Mesendoderm (in vitro differentiated cells): Measurements from ENCODE around the gene CLPX.

Source experiments
- DNase-seq: peaks from one replicate; pipeline ENCODE4 v3.0.0; 2013
- H2AK5ac ChIP-seq: 2 replicates; pipeline ENCODE4 v1.6.1; 2013; ENCODE audit warnings: low read length, inconsistent platforms
- H2BK120ac ChIP-seq: 2 replicates; pipeline ENCODE4 v1.6.1; 2013; ENCODE audit warnings: low read depth, mild to moderate bottlenecking, low read length, moderate library complexity, mixed read lengths
- H2BK15ac ChIP-seq: replicated peaks from 2 replicates; pipeline ENCODE4 v1.6.1; 2013; ENCODE audit warnings: low read depth, mild to moderate bottlenecking, moderate library complexity
- H2BK5ac ChIP-seq: 2 replicates; pipeline ENCODE4 v1.6.1; 2013; ENCODE audit warnings: low read length, inconsistent platforms
- H3K18ac ChIP-seq: 2 replicates; pipeline ENCODE4 v1.6.1; 2013; ENCODE audit warnings: mild to moderate bottlenecking, low read length, mixed read lengths
- H3K23ac ChIP-seq: one replicate; pipeline ENCODE4 v1.6.1; 2013; ENCODE audit warnings: low read length
- H3K27ac ChIP-seq: 2 replicates; pipeline ENCODE4 v1.5.1; 2013; ENCODE audit warnings: low read depth, mild to moderate bottlenecking, inconsistent platforms, low read length, moderate library complexity
- H3K27me3 ChIP-seq: 2 replicates; pipeline ENCODE4 v1.6.1; 2013; ENCODE audit warnings: low read length, control low read depth, mild to moderate bottlenecking, inconsistent platforms; ENCODE audit not compliant: insufficient read depth, poor library complexity
- H3K36me3 ChIP-seq: 2 replicates; pipeline ENCODE4 v1.6.1; 2013; ENCODE audit warnings: low read length, inconsistent platforms; ENCODE audit not compliant: control insufficient read depth, insufficient read depth
- H3K4ac ChIP-seq: one replicate; pipeline ENCODE4 v1.6.1; 2013; ENCODE audit warnings: low read depth, mild to moderate bottlenecking, low read length, moderate library complexity
- H3K4me1 ChIP-seq: 2 replicates; pipeline ENCODE4 v1.6.1; 2013; ENCODE audit warnings: low read depth, low read length, inconsistent platforms; ENCODE audit not compliant: control insufficient read depth
- H3K4me2 ChIP-seq: 2 replicates; pipeline ENCODE4 v1.6.1; 2013; ENCODE audit warnings: low read length
- H3K4me3 ChIP-seq: 2 replicates; pipeline ENCODE4 v1.5.1; 2013; ENCODE audit warnings: mild to moderate bottlenecking, low read length
- H3K56ac ChIP-seq: one replicate; pipeline ENCODE4 v1.6.1; 2013; ENCODE audit warnings: low read length
- H3K79me1 ChIP-seq: 2 replicates; pipeline ENCODE4 v1.6.1; 2013; ENCODE audit warnings: low read length, inconsistent platforms
- H3K79me2 ChIP-seq: 2 replicates; pipeline ENCODE4 v1.6.1; 2013; ENCODE audit warnings: mild to moderate bottlenecking, low read length; ENCODE audit not compliant: control insufficient read depth, insufficient read depth
- H3K9ac ChIP-seq: 2 replicates; pipeline ENCODE4 v1.6.1; 2013; ENCODE audit warnings: low read length, inconsistent platforms
- H4K5ac ChIP-seq: one replicate; pipeline ENCODE4 v1.6.1; 2013; ENCODE audit warnings: low read length
- H4K8ac ChIP-seq: one replicate; pipeline ENCODE4 v1.6.1; 2013; ENCODE audit warnings: low read depth, mild to moderate bottlenecking, control low read depth, low read length, moderate library complexity
- WGBS: extraction: QIAGEN DNeasy Blood & Tissue Kit; methylation state at CpG from one replicate; pipeline ENCODE4 v1.1.7; 2013; ENCODE audit warnings: low lambda C conversion rate, missing lambda C conversion rate; ENCODE audit not compliant: insufficient coverage; ENCODE audit errors: extremely low coverage; 5-methylcytosine and 5-hydroxymethylcytosine counted together

Gene CLPX

GRCh38 chr15:65177901-65178300, 7.2 kb downstream of the CLPX start:
- Histone ChIP-seq H3K36me3 (no peaks in the 10 kb centered on the region), H2AK5ac (no peak overlapping the region), H3K4me1 (no peaks in the 10 kb centered on the region), H2BK120ac (no peak overlapping the region), H2BK5ac (no peak overlapping the region), H3K9ac (no peak overlapping the region), H3K27ac (no peak overlapping the region), H2BK15ac (no peak overlapping the region), H3K79me1 (peaks cover 3% of the 10 kb centered on the region), H3K4me2 (no peak overlapping the region), H3K4ac (no peak overlapping the region), H3K79me2 (peaks cover 5% of the 10 kb centered on the region), H3K18ac (no peak overlapping the region), H4K8ac (no peak overlapping the region), H4K5ac (no peak overlapping the region), H3K4me3 (no peak overlapping the region), H3K56ac (no peak overlapping the region), H3K23ac (no peak overlapping the region), H3K27me3 (no peaks in the 10 kb centered on the region)
- DNase-seq: no peak
- no CpG with 5 or more reads among the region's 1 CpG for WGBS

- Histone ChIP-seq H3K36me3 (no peaks in the 10 kb centered on the region), H3K4me2 (no peak overlapping the region), H4K5ac (no peak overlapping the region), H3K4me1 (no peaks in the 10 kb centered on the region), H3K23ac (no peak overlapping the region), H3K4ac (no peak overlapping the region), H2BK5ac (no peak overlapping the region), H3K4me3 (no peak overlapping the region), H3K27ac (no peak overlapping the region), H3K27me3 (no peaks in the 10 kb centered on the region), H3K18ac (no peak overlapping the region), H3K79me1 (peaks cover 1% of the 10 kb centered on the region), H3K9ac (no peak overlapping the region), H3K79me2 (no peaks in the 10 kb centered on the region), H3K56ac (no peak overlapping the region), H2BK15ac (no peak overlapping the region), H2AK5ac (no peak overlapping the region), H4K8ac (no peak overlapping the region), H2BK120ac (no peak overlapping the region)
- no peak for DNase-seq
These were observed 9.1 kb downstream of the CLPX start for GRCh38 chr15:65176056-65176455.

- no peak overlapping the region for H3K23ac ChIP-seq
- H3K4me2 ChIP-seq: no peak overlapping the region
- H2BK120ac ChIP-seq: no peak overlapping the region
- no peaks in the 10 kb centered on the region for H3K79me2 ChIP-seq
- H3K9ac ChIP-seq: no peak overlapping the region
- no peaks in the 10 kb centered on the region for H3K4me1 ChIP-seq
- H3K27me3 ChIP-seq: no peaks in the 10 kb centered on the region
- H3K36me3 ChIP-seq: no peaks in the 10 kb centered on the region
- H3K79me1 ChIP-seq: peaks cover 1% of the 10 kb centered on the region
- H3K4ac ChIP-seq: no peak overlapping the region
- H3K18ac ChIP-seq: no peak overlapping the region
- H2BK5ac ChIP-seq: no peak overlapping the region
- no peak overlapping the region for H4K5ac ChIP-seq
- DNase-seq: no peak
- no peak overlapping the region for H4K8ac ChIP-seq
- H2BK15ac ChIP-seq: no peak overlapping the region
- no CpG with 5 or more reads among the region's 5 CpGs for WGBS
- H3K56ac ChIP-seq: no peak overlapping the region
- no peak overlapping the region for H2AK5ac ChIP-seq
- no peak overlapping the region for H3K4me3 ChIP-seq
- no peak overlapping the region for H3K27ac ChIP-seq
These were observed 9.6 kb downstream of the CLPX start for GRCh38 chr15:65175511-65175910.

GRCh38 chr15:65174509-65174908, 10.6 kb downstream of the CLPX start:
- Histone ChIP-seq H2BK5ac (no peak overlapping the region), H3K27me3 (no peaks in the 10 kb centered on the region), H2BK120ac (no peak overlapping the region), H3K4me1 (no peaks in the 10 kb centered on the region), H4K8ac (no peak overlapping the region), H3K56ac (no peak overlapping the region), H3K9ac (no peak overlapping the region), H3K18ac (no peak overlapping the region), H3K4me3 (no peak overlapping the region), H2BK15ac (no peak overlapping the region), H3K27ac (no peak overlapping the region), H3K4ac (no peak overlapping the region), H2AK5ac (no peak overlapping the region), H3K36me3 (no peaks in the 10 kb centered on the region), H3K79me1 (peaks cover 1% of the 10 kb centered on the region), H3K23ac (no peak overlapping the region), H3K79me2 (no peaks in the 10 kb centered on the region), H3K4me2 (no peak overlapping the region), H4K5ac (no peak overlapping the region)
- no peak for DNase-seq
- WGBS: no CpG with 5 or more reads among the region's 5 CpGs

- Histone ChIP-seq H3K23ac (no peak overlapping the region), H3K18ac (no peak overlapping the region), H3K36me3 (no peaks in the 10 kb centered on the region), H3K27ac (no peak overlapping the region), H2BK15ac (no peak overlapping the region), H4K5ac (no peak overlapping the region), H2BK120ac (no peak overlapping the region), H2BK5ac (no peak overlapping the region), H3K4ac (no peak overlapping the region), H3K79me2 (no peaks in the 10 kb centered on the region), H3K56ac (no peak overlapping the region), H3K79me1 (peaks cover 1% of the 10 kb centered on the region), H3K4me1 (no peaks in the 10 kb centered on the region), H3K27me3 (no peaks in the 10 kb centered on the region), H3K4me2 (no peak overlapping the region), H4K8ac (no peak overlapping the region), H3K4me3 (no peak overlapping the region), H3K9ac (no peak overlapping the region), H2AK5ac (no peak overlapping the region)
- no CpG with 5 or more reads among the region's 5 CpGs for WGBS
- DNase-seq: no peak
These were observed 12.6 kb downstream of the CLPX start for GRCh38 chr15:65172531-65172930.

- Histone ChIP-seq H3K23ac (no peak overlapping the region), H2BK15ac (no peak overlapping the region), H2AK5ac (no peak overlapping the region), H3K18ac (no peak overlapping the region), H3K27me3 (no peaks in the 10 kb centered on the region), H3K79me2 (no peaks in the 10 kb centered on the region), H3K9ac (no peak overlapping the region), H3K4me3 (no peak overlapping the region), H3K56ac (no peak overlapping the region), H3K4me2 (no peak overlapping the region), H4K8ac (no peak overlapping the region), H3K27ac (no peak overlapping the region), H4K5ac (no peak overlapping the region), H3K36me3 (no peaks in the 10 kb centered on the region), H2BK120ac (no peak overlapping the region), H3K79me1 (peaks cover 1% of the 10 kb centered on the region), H3K4me1 (no peaks in the 10 kb centered on the region), H2BK5ac (no peak overlapping the region), H3K4ac (no peak overlapping the region)
- DNase-seq: no peak
- no CpG with 5 or more reads among the region's 5 CpGs for WGBS
These were observed 13.7 kb downstream of the CLPX start for GRCh38 chr15:65171428-65171827.
